DMS153 (cell line): Measurements from ENCODE around the gene ZBTB9.

Experiments
- DNase-seq: peaks from one replicate; lab custom pipeline; 2025; lab: John Stamatoyannopoulos, UW

The ZBTB9 gene

GRCh38 chr6:33433001-33433543 is 21.3 kb upstream of the ZBTB9 start:
- no peak for DNase-seq

GRCh38 chr6:33433544-33434191 is 20.7 kb upstream of the ZBTB9 start:
- no peak for DNase-seq

DNA sequence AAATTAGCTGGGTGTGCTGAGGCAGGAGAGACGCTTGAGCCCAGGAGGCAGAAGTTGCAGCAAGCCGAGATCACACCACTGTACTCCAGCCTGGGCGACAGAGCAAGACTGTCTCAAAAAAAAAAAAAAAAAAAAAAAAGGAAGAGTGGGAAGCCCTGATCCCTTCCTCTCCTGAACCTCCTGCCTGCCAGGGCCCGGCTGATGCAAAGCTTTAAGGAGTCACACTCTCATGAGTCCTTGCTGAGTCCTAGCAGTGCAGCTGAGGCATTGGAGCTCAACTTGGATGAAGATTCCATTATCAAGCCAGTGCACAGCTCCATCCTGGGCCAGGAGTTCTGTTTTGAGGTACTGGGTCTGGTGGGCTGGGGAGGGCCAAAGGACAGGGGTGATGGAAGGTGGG is 19.4 kb upstream of the ZBTB9 start:
- DNase-seq, result no peak

GRCh38 chr6:33437666-33438065 is 16.7 kb upstream of the ZBTB9 start:
- no peak for DNase-seq

DNA sequence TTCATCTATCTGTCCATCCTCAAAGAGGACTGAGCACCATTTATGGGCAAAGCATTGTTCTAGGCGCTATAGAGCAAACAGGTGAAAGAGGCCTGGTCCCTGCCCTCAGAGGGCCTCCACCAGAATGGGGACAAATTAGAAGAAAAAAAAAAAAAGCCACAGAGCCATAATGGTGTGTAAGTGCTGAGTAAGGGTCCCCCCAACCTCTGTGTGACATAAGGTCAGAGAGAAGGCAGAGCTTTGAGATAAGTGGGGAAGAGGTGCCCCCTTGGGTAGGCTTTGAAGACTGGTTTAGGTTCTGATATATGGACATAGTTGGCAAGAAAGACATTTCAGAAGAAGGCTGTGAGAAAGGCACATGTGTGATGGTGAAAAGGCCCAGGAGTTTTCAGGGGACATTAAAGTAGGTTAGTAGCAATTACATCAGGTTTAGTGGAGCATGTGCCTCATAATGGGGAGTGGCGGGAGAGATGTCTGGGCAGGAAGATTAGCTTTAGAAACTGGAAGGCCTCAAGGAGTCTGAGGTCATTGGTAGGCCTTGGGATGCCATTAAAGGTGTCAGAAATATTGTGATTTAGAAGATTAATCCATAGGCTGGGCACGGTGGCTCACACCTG is 15.3 kb upstream of the ZBTB9 start:
- no peak for DNase-seq

DNA sequence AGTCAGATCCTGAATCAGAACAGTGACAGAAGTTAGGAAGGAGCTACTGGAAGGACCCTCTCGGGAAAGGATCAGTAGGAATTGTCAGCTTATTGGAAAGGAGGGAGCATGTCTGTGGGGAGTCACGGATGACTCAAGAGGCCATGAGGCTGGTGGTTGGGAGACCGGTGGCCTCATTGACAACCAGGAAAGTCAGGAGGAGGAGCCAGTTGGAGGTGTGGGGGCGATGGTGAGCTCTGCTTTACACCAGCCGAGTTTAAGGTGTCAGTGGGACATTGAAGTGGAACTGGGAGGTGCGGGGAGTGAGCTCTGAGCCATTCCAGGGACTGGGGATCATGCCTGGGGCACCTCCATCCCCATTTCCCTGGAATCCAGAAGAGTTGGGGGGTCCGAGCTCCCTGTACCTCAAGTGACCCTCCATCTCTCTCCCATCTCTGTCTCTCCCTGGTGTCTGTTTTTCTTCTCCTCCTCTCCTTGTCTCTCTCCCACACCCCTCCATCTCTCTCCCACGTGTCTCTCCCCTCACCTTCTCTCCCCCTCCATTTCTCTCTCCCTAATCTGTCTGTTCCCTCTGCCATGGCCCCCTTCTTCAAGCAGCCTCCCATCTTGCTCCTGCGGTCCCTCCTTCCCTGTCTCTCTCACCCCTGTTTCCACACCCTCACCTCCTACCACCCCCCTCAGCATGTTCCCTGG is 14.3 kb upstream of the ZBTB9 start:
- DNase-seq, result no peak

GRCh38 chr6:33440649-33441309 is 13.6 kb upstream of the ZBTB9 start:
- DNase-seq, result no peak

GRCh38 chr6:33441457-33441856 is 12.9 kb upstream of the ZBTB9 start:
- no peak for DNase-seq

DNA sequence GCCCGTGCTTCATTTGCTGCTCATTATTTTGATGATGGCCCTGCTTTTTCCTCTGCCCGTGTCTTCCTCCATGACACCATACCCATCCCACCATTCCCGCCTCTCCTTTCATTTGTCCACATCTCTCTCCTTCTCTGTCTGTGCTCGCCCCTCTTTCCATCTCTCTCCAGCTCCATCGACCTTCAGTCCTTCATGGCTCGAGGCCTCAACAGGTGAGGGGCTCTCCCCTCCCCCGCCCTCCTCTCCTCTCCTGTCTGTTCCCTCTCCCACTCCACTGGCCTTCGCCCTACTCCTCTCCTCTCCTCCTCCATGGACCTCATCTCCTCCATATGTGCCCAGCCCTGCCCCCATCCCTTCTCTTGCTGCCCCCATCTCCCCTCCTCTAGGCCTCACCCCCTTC is 12.1 kb upstream of the ZBTB9 start:
- no peak for DNase-seq

- no peak for DNase-seq
These were observed 11.4 kb upstream of the ZBTB9 start for GRCh38 chr6:33443025-33443424.

- DNase-seq, result no peak
These were observed 10.5 kb upstream of the ZBTB9 start for GRCh38 chr6:33443619-33444504.

DNA sequence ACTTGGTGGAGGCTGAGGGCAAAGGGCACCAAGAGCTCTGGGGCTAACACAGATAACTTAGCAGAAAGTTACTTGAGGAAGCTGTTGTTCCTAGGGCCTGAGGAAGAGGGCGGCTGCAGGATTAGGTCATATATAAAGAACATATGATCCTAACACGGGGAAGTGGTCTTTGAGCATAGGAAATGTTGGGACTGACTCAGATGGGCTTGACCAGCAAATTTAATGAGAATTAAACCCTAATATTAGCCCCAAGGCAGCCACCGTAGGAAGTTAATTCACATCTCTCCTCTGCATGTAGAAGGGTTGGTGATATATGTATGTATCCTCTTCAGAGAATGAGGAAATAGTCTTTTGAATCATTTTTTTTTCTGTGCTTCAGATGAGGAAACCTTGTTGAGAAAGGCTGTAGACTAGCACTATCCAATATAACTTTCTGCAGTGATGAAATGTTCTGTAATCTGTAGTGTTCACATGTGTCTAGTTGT is 9.2 kb upstream of the ZBTB9 start:
- DNase-seq, result no peak

DNA sequence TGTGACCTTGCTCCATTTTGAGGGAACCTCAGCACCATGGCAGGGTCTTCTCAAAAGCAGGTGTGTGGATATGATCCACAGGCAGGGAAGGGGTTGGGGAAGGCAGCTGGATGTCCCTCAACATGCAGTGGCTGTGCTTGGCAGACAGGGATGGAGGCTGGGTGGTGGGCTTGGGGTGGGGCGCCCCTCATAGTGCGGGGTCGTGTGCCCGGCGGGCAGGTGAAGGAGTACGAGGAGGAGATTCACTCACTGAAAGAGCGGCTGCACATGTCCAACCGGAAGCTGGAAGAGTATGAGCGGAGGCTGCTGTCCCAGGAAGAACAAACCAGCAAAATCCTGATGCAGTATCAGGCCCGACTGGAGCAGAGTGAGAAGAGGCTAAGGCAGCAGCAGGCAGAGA is 8.0 kb upstream of the ZBTB9 start:
- no peak for DNase-seq

GRCh38 chr6:33450434-33450833 is 3.9 kb upstream of the ZBTB9 start:
- DNase-seq, result no peak

- DNase-seq, result no peak
These were observed 2.8 kb upstream of the ZBTB9 start for GRCh38 chr6:33451606-33452005.

DNA sequence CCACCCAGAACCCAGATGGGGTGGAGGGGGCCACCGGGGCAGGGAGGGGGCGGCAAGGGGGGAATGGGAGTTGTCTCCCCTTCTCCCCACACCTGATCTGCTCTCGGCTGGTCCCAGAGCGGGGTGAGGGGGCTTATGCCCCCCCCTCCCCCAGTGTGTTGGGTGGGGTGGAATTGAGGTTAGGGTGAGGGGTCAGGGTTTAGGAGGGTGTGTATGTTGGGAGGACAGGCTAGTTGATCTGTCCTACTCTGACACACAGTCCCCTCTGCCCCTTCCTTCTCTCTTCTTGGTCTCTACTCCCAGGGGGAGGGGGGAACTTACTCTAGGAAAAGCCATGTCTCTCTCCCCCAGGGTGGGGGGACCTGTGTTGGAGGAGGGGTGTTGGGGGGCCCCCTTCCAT is 1.9 kb upstream of the ZBTB9 start:
- DNase-seq, result no peak

- DNase-seq, result no peak
These were observed 875 bp upstream of the ZBTB9 start for GRCh38 chr6:33453393-33454008.

DNA sequence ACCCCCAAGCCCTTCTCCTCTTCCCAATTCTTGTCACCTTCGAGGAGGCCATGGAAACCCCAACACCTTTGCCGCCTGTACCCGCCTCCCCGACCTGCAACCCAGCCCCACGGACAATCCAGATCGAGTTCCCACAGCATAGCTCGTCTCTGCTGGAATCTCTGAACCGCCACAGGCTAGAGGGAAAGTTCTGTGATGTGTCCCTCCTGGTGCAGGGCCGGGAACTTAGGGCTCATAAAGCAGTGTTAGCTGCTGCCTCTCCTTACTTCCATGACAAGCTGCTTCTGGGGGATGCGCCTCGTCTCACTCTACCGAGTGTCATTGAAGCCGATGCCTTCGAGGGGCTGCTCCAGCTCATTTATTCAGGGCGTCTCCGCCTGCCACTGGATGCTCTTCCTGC is 675 bp downstream of the ZBTB9 start:
- DNase-seq, result no peak

DNA sequence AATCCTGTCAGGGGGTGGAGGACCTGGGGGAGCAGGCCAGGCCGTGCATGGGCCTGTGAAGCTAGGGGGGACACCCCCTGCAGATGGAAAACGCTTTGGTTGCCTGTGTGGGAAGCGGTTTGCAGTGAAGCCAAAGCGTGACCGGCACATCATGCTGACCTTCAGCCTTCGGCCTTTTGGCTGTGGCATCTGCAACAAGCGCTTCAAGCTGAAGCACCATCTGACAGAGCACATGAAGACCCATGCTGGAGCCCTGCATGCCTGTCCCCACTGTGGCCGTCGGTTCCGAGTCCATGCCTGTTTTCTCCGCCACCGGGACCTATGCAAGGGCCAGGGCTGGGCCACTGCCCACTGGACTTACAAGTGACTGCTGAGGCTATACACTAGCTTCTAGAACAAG is 1.8 kb downstream of the ZBTB9 start:
- DNase-seq, result no peak

DNA sequence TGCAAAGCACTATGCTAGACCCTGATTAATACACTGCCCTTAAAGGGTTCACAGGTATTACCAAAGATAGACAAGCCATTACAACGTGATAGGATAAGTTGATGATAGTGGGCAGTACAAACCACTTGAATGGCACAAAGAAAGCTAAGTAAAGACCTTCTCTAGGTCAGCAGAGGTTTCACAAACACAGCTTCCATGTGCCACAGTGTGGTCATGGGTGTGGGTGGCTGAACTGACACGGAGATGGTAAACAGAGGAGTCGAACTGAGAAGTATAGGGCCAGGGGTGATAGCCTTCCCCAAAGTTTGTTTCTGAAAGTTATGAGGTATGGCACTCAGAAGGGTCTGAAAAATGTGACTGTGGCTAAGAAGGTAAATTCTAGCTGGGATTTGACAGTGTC is 4.3 kb downstream of the ZBTB9 start:
- DNase-seq, result no peak

DNA sequence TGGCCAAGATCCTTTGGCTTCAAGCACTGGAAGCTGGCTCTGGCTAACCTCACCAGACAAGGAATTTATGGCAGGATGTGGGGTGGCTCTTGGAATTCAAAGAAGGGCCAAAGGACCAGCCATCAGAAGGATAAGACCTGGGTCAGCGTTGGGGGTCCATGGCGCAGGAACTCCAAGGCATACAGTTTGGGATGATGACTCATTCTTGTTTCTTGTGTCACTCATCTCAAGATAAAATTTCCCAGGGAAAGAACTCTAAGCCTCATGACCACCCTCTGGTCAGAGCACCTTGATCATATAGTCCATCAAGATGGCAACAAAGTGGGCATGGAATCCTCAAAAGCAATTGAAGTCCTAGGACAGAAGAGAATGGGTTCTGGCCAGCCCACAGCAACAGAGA is 4.8 kb downstream of the ZBTB9 start:
- no peak for DNase-seq
